SIG-M5 treated with dmso at 0.1 percent for 504 hours (cell line): ENCODE measurements around the gene EIF2S1.
"Not testable (repeated sequence)": the region's sequence is repeated elsewhere in the genome, so short reads cannot be mapped to it uniquely, and the experiment has no call there.

Experiments used
- DNase-seq: peaks from one replicate; lab custom pipeline; 2025; ENCODE audit not compliant: unreplicated experiment; lab: John Stamatoyannopoulos, UW

The EIF2S1 gene

GRCh38 chr14:67371247-67372148 is 11.4 kb downstream of the EIF2S1 start:
- DNase-seq = no peak

GRCh38 chr14:67372833-67373232 is 12.7 kb downstream of the EIF2S1 start:
- no peak for DNase-seq

- no peak for DNase-seq
Observed at GRCh38 chr14:67373347-67373746, 13.2 kb downstream of the EIF2S1 start.

DNA sequence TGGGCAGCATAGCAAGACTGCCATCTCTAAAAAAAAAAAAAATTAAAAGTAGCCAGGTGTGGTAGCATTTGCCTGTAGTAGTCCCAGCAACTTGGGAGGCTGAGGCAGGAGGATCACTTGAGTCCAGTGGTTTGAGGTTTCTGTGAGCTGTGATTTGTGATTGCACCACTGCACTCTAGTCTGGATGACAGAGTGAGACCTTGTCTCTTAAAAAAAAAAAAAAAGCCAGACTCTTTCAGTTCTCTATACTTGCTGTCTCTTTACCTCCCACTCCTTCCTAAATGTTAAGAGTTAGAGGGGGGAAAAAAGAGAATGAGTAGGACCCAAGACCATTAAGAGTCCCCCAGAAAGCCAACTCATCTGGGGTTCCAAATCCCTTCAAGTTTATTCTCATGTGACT is 17.8 kb downstream of the EIF2S1 start:
- DNase-seq = no peak

GRCh38 chr14:67385120-67385519 is 25.0 kb downstream of the EIF2S1 start:
- no peak for DNase-seq

DNA sequence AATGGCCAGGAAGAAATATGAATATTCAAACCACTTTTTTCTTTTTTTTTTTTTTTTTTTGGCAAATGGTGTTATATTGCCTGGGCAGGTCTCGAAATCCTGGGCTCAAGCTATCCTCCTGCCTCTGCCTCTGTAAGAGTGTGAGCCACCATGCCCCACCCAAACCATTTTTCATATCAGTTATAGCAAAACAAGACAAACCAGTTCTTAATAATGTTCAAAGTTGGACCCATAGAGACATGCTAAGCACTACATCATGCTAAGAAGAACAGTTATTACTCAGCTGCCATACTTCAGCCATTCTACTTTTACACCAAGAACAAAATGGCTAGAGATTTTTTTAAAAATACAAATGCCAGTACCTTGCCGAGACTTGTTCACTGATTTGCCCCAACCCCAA is 25.5 kb downstream of the EIF2S1 start:
- no peak for DNase-seq

- no peak for DNase-seq
Observed at GRCh38 chr14:67387195-67387594, 27.1 kb downstream of the EIF2S1 start.

GRCh38 chr14:67389275-67389674 is 29.1 kb downstream of the EIF2S1 start:
- DNase-seq = no peak

GRCh38 chr14:67389811-67390534 is 29.8 kb downstream of the EIF2S1 start:
- DNase-seq = no peak

DNA sequence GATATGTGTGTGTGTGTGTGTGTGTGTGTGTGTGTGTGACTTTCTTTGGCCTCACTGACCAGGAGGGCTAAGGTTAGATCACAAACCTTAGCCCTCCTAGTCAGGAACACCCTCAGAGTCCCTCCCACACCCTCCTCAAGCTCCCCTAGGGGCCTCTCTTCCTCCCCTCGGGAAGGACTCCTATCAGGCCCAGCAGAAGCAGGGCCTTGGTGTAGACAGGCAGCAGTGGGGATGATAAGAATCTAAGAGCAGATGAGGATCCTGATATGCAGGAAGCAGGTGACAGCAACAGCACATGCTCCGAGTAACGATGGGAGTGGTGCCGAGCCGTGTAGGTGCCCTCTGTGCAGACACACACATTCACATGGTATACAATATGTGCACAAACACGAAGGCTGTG is 31.1 kb downstream of the EIF2S1 start:
- DNase-seq = no peak

- DNase-seq = no peak
Observed at GRCh38 chr14:67392123-67392522, 32.0 kb downstream of the EIF2S1 start.

GRCh38 chr14:67392800-67393199 is 32.7 kb downstream of the EIF2S1 start:
- DNase-seq = no peak

- no peak for DNase-seq
Observed at GRCh38 chr14:67393689-67394088, 33.6 kb downstream of the EIF2S1 start.

DNA sequence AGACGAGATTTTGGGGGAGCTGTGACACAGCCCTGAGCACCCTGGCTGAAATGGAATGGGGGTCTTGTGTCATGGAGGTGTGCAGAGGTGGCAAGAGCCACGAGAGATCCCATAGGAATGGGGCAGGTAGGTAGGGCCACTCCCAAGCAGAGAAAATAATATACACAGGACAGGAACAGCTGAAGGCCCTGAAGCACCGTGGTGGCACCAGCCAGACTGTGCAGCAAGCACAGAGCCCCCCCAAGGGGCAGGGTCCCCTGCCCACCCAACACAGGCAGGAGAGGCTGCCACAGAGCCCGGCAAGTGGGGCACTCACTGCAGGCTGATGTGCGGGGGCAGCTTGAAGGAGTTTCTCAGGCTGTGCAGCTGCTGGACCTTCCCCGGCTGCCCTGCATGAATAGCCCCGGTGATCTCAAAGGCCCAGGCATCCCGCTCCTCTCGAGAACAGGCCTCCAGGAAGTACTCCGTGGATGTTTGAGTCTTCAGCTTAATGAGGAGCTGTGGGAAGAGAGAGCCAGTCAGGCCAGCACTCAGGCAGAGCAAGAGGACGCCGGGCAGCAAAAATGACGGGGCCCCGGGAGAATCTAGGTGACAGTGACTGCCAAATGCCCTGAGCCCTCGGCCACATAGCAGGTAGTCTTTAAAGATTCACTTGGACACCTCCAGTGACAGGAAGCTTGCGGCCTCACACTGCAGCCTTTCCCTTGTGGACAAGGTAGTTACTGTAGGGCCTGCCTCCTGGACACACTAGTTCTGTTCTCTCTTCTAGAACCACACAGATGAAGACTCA is 35.2 kb downstream of the EIF2S1 start:
- DNase-seq = no peak

GRCh38 chr14:67395876-67396189 is 35.7 kb downstream of the EIF2S1 start:
- DNase-seq = no peak

DNA sequence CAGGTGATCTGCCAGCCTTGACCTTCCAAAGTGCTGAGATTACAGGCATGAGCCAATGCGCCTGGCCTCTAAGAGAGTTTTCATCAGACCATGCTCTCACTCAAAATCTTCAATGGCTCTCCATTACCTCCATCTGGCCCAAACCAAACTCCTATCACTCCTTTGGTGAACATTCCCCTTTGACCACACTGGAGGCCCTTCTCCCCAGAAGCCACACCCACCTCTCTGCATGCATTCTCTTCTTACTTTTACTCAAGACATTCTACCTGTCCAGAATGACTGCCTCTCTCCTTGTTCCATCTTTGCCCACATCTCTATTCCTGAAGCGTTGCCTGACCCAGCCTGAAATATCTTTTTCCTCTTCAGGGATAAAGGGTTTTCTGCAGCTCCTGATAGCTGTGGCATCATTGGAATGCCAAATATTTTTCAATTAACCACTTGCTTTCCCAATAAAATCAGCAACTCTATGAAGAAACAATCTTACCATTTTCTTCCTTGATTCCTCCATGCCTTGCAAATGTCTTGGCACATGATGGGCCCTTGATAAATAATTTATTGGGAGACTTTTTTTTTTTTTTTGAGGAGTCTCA is 36.3 kb downstream of the EIF2S1 start:
- no peak for DNase-seq

- no peak for DNase-seq
Observed at GRCh38 chr14:67397536-67397935, 37.4 kb downstream of the EIF2S1 start.

GRCh38 chr14:67400434-67400833 is 40.3 kb downstream of the EIF2S1 start:
- DNase-seq = no peak

- DNase-seq = no peak
Observed at GRCh38 chr14:67405771-67406170, 45.6 kb downstream of the EIF2S1 start.

GRCh38 chr14:67408122-67408801 is 48.1 kb downstream of the EIF2S1 start:
- DNase-seq = not testable (repeated sequence)

- DNase-seq = no peak
Observed at GRCh38 chr14:67409461-67409860, 49.3 kb downstream of the EIF2S1 start.
